GM06990 (cell line): Measurements from ENCODE around the gene CEP20.

ENCODE experiments used
- DNase-seq: peaks from one replicate; pipeline ENCODE4 v3.0.0-alpha.2; 2011; ENCODE audit not compliant: insufficient read length; ENCODE audit errors: extremely low read depth
- H3K27me3 ChIP-seq: replicated peaks from 2 replicates; pipeline ENCODE4 v1.6.0; 2011; ENCODE audit warnings: low read length; ENCODE audit not compliant: control insufficient read depth, insufficient read depth
- H3K36me3 ChIP-seq: 2 replicates; pipeline ENCODE4 v1.5.1; 2011; ENCODE audit warnings: low read length; ENCODE audit not compliant: control insufficient read depth, insufficient read depth
- H3K4me3 ChIP-seq: replicated peaks from 2 replicates; pipeline ENCODE4 v1.5.1; 2011; ENCODE audit warnings: low read depth, mild to moderate bottlenecking, control low read depth, low read length
- TF ChIP-seq, protein P1 (sequence below): IDR thresholded peaks from 2 replicates; pipeline ENCODE4 v1.5.1; 2011; ENCODE audit warnings: low read length, control low read depth, mild to moderate bottlenecking, inconsistent platforms; ENCODE audit not compliant: insufficient read depth, poor library complexity, severe bottlenecking

CEP20 gene

DNA sequence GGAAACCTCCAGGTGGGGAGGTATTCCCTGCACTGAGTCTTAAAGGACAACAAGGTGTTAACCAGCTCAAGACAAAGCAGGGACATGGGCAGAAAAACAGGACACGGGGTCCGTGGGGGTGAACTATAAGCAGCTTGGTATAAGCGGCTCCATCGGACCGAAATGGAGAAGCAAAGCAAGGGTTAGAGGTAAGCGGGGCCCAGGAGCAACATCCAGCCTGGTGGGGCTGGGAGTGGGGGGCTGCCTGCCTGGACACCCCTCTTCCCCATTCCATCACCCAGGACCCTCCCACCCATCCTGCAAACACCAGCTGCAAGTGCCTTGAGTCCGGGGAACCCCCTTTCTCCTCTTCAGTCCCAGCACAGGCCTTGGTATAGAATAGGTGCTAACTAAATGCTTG, 61.1 kb downstream of the CEP20 start:
- 0 out of 2 replicates have a peak, but pooled peaks cover under 1% of the 10 kb centered on the region for H3K27me3 ChIP-seq
- TF ChIP-seq, protein P1, sequence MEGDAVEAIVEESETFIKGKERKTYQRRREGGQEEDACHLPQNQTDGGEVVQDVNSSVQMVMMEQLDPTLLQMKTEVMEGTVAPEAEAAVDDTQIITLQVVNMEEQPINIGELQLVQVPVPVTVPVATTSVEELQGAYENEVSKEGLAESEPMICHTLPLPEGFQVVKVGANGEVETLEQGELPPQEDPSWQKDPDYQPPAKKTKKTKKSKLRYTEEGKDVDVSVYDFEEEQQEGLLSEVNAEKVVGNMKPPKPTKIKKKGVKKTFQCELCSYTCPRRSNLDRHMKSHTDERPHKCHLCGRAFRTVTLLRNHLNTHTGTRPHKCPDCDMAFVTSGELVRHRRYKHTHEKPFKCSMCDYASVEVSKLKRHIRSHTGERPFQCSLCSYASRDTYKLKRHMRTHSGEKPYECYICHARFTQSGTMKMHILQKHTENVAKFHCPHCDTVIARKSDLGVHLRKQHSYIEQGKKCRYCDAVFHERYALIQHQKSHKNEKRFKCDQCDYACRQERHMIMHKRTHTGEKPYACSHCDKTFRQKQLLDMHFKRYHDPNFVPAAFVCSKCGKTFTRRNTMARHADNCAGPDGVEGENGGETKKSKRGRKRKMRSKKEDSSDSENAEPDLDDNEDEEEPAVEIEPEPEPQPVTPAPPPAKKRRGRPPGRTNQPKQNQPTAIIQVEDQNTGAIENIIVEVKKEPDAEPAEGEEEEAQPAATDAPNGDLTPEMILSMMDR, result no peak
- DNase-seq, result no peak
- H3K4me3 ChIP-seq, result no peak overlapping the region
- H3K36me3 ChIP-seq, result no peaks in the 10 kb centered on the region

DNA sequence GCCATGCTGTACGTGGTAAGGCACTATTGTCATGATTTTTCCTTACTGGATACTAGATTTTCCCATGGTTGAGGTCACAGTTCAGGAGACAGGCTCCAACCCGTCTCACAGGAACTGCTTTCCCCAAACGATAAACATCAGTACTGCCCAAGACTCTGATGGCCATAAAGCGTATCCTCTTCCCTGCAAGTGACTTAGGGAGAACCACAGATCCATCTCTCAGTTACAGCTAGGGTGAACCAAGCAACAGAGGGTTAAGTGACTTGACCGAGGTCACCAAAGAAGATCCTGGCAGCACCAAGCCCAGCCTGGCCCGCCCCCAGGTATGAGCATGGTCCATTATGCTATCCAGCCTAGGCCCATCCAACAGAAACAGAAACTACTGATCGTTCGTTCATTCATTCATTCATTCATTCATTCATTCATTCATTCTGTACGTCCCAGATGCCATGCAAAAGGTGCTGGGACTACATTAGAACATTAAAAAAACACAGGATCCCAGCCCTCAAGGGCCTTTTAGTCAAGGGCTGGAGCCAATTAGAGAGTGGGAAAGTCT, 62.6 kb downstream of the CEP20 start:
- H3K4me3 ChIP-seq, result no peak overlapping the region
- DNase-seq, result no peak
- TF ChIP-seq, protein P1, result no peak
- H3K36me3 ChIP-seq, result no peaks in the 10 kb centered on the region
- no peaks in the 10 kb centered on the region for H3K27me3 ChIP-seq

DNA sequence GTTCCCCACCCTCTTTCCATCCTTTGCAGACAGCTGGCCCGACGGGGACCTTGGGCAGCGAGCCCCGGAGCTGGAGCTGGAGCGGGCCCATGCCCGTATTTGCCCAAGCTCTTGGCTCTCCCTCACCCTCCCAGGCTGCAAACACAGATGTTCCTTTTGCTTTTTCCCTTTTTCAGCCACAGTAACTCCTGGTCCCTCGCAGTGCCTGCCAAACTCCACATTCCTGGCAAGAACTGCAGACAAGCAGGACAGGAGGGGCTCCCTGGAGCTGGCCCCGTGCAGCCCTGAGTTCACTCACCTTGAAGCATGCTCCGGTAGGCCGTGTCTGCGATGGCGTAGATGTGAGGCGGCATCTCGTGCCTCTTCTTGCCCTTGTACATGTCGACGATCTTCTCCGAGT, 65.4 kb downstream of the CEP20 start:
- TF ChIP-seq, protein P1, result no peak
- no peak overlapping the region for H3K4me3 ChIP-seq
- DNase-seq, result no peak
- H3K36me3 ChIP-seq, result no peaks in the 10 kb centered on the region
- H3K27me3 ChIP-seq, result no peaks in the 10 kb centered on the region

DNA sequence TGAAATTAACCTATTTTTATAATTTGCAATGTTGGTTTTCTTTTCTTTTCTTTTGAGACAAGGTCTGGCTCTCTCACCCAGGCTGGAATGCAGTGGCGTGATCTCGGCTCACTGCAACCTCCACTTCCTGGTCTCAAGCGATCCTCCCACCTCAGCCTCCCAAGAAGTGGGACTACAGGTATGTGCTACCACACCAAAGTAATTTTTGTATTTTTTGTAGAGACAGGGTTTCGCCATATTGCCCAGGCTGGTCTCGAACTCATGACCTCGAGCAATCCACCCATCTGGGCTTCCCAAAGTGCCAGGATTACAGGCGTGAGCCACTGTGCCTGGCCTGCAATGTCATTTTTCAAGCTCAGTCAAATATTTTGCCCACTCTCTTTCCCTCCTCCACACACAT, 67.6 kb downstream of the CEP20 start:
- no peaks in the 10 kb centered on the region for H3K27me3 ChIP-seq
- no peak overlapping the region for H3K4me3 ChIP-seq
- no peak for DNase-seq
- H3K36me3 ChIP-seq, result no peaks in the 10 kb centered on the region
- TF ChIP-seq, protein P1, result no peak

DNA sequence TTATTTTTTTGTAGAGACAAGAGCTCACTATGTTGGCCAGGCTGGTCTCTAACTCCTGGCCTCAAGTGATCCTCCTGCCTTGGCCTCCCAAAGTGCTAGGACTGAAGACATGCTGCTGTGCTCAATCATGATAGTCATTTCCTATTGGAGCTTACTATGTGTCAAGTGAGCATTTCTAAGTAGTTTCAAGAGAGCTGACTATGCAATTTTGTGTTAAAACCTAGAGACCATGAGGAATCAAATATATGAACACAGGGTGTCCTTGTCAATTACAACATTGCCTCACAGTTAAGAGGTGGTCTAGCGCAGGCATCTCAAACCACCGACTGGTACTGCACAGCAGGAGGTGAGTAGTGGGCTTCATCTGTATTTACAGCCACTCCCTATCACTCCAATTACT, 69.4 kb downstream of the CEP20 start:
- DNase-seq, result no peak
- H3K27me3 ChIP-seq, result no peaks in the 10 kb centered on the region
- TF ChIP-seq, protein P1, result no peak
- no peak overlapping the region for H3K4me3 ChIP-seq
- H3K36me3 ChIP-seq, result no peaks in the 10 kb centered on the region

DNA sequence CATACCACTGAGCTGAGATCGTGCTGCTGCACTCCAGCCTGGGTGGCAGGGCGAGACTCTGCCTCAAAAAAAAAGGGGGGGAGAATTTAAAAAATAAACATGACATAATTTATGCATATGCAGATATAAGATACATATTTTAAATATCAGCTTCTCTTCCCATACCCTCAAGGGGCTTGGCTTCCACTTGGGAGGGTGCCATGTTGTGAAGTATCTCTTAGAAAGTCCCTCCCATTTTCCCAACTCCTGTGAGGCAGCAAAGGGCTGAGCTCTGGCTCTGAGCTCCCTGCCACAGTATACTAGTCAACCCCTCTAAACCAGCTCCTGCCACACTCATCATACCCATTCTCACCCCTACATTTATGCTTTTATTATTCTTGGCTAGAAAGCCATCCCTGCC, 71.0 kb downstream of the CEP20 start:
- DNase-seq, result no peak
- Histone ChIP-seq H3K27me3 (no peaks in the 10 kb centered on the region), H3K36me3 (no peaks in the 10 kb centered on the region), H3K4me3 (no peak overlapping the region)
- TF ChIP-seq, protein P1, result no peak
